ENCODE data around the gene RASD1.

DNA sequence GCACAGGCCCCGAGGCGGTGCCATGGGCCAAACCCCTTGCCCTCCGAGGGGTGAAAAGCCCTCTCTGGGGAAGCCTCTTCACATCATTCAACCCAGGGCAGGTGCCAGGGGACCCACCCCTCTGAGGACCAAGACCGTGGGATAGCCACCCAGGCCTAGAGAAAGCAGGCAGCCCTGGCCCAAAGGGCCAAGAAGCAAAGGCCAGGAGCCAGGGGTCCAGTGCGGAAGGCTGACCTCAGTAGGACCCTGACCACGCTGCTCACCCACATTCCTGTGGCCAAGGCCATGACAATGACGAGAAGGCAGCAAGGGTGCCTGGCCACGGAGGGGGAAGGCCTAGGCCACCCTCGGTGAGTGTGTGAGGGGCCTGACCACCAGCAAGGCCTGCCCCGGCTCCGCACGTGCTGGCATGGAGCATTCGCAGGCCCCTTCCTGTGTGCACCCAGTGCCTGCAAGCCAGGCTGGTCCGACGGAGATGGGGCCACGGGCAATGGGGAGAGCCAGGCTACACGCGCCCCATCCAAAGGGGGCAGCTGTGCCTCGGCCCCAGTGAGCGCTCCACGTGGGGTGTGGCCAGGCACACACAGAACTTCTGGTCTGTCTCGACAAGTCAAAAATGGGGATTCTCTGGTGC is 24.5 kb upstream of the RASD1 start:
- TF ChIP-seq, protein P1, sequence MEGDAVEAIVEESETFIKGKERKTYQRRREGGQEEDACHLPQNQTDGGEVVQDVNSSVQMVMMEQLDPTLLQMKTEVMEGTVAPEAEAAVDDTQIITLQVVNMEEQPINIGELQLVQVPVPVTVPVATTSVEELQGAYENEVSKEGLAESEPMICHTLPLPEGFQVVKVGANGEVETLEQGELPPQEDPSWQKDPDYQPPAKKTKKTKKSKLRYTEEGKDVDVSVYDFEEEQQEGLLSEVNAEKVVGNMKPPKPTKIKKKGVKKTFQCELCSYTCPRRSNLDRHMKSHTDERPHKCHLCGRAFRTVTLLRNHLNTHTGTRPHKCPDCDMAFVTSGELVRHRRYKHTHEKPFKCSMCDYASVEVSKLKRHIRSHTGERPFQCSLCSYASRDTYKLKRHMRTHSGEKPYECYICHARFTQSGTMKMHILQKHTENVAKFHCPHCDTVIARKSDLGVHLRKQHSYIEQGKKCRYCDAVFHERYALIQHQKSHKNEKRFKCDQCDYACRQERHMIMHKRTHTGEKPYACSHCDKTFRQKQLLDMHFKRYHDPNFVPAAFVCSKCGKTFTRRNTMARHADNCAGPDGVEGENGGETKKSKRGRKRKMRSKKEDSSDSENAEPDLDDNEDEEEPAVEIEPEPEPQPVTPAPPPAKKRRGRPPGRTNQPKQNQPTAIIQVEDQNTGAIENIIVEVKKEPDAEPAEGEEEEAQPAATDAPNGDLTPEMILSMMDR (IDR thresholded peaks at IDR 0.05; ENCODE audit: insufficient read depth, low read length): no peak
- TF ChIP-seq GABPA (IDR thresholded peaks at IDR 0.05; ENCODE audit: low read depth): no peak
- TF ChIP-seq POLR2AphosphoS5 (IDR thresholded peaks at IDR 0.05; ENCODE audit: low read depth): no peak

Data from HL-60 (cell line).